SHP77 (cell line): ENCODE data around the gene NCBP2.

ENCODE experiments used
- DNase-seq, 2 experiments: peaks; one replicate each; lab custom pipeline; 2025; lab: John Stamatoyannopoulos, UW

NCBP2 gene

DNA sequence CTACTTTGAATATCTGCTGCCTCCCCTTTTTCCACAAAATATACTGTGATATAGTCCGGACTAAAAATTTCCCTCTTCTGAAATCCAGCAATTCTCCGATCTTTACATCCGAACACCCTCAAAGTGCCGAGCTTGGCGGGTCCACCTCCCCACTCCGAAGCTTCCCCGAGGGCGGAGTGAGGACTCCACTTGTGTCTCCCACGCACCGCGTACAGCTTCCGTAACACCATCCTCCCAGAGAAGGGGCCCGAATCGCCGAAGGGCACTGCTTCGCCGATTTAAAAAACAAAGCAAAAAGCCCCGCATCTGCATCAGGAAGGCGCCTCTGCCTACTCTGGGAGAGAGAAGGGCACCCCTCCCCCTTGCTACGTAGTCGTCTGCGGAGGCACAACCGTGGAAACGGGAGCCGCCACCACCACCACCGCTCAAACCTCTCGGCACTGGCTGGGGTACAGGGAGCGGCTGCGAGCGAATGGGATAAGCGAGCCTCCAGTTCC lies 551 bp downstream of the NCBP2 start:
- no peak for DNase-seq

DNA sequence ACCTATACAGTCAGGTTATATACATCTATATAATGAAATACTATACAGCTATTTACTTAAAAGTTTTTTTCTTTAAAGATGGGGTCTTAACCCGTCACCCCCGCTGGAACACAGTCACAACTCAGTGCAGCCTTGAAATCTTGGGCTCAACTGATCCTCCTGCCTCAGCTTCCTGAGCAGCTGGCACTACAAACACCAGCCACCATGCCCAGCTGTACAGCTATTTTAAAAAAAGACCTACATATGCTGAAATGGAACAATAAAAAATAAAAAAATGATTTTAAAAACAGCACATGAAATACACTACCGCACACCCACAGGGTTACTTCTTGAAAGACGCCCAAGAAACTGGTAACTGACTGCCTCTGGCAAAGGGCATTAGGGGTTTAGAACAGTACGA lies 3.8 kb downstream of the NCBP2 start:
- no peak for DNase-seq

DNA sequence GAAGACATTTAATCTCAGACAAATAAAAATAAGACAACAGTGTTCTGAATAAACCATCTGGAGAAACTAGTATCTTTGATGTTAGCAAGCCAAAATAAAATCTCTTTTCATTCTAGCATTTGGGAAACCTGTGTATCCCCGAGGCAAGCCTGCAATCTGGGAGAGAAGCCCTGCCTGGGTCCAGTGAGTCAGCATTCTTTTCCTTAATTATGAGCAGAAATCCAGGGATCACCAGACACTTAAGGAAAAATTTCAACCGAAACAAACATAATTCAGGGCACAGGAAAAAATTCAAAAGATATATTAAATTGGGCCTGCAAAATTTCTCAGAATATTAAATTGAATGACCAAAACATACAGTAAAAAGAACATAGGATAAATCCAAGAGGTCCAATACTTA lies 4.2 kb downstream of the NCBP2 start:
- no peak for DNase-seq

DNA sequence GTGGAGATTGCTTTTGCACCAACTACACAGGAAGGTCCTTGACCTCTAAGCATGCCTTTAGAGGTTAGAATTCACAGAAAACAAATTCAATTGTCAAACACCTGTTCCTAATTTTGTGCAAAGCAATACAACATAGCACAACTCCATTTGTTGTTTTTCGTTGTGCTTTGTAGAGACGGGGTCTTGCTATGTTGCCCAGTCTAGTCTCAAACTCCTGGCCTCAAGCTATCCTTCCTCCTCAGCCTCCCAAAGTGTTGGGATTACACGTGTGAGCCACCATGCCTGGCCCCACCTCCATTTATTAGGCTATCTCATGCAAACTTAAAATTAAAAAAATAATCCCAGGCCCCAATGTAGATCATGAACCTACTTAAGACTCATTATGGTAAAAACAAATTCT lies 6.0 kb downstream of the NCBP2 start:
- DNase-seq: no peak

DNA sequence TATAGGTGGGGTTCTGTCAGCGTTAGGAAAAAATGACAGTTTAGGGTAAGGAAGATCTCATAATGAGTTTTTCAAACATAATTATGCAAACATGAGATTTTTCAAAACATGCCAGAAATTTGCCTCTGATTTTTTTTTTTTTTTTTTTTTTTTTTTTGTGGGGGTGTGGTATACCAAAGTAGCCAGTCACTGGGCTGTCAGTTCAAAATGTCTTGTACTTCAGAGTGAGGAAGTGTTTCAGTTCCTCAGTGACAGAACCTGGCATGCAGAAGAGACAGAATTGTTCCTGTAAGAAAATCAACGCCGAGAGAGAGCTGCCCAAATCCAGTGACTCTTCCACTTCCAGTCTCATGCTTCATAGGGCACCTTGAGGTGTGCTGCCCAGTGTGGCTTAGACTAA lies 9.7 kb downstream of the NCBP2 start:
- no peak for DNase-seq

DNA sequence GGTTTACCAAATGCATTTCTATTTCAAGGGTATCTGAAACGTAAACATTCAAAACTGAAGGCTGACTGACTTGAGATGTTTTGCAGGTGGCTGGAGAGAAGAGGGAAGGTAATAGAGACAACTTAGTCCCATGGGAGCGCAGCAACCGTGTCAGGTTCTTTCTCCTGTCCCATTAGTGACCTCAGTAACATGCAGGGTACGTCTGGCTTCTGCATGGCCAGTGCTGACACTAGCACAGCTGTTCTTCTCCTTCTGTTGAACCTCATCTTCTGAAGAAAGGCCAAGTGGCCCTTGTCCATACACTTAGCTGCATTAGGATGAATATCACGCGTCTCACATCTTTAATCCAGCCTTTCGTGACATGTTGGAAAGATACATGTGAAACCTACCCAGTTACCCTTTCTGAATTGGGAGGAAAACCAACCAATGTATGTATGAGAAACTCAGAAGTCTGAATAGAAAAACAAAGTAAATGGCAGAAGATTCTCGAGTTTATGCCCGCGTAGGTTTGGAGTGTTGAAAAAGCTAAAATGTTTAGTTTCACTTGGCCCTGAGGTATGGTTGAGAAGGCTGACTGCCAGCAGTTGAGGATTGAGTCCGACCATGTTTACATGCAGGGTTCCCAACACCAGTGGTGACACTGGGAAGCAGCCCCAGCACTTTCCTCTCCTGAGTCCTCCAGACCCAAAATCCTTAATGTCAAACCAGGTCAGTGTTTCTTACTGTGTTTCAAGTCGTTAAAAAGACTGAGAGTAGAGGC lies 10.3 kb downstream of the NCBP2 start:
- no peak for DNase-seq

DNA sequence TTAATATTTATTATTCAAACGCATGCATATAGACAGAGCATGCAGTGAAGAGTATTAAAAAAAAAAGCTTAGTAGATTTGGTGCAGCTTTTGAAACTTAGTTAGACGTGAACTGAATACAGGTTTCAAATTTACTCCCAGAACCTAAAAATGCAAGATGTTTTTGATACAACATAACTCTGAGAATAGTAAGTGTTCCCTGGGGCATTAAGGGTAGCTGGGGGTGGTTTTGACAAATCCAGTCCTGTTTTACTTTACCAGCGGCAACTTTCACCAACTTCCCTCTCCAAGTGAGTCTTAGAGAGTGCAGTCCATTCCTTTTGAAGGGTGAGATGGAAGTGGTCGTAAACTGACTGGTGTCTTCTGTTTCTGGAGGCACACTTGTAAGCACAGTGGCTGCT lies 11.2 kb downstream of the NCBP2 start:
- no peak for DNase-seq

DNA sequence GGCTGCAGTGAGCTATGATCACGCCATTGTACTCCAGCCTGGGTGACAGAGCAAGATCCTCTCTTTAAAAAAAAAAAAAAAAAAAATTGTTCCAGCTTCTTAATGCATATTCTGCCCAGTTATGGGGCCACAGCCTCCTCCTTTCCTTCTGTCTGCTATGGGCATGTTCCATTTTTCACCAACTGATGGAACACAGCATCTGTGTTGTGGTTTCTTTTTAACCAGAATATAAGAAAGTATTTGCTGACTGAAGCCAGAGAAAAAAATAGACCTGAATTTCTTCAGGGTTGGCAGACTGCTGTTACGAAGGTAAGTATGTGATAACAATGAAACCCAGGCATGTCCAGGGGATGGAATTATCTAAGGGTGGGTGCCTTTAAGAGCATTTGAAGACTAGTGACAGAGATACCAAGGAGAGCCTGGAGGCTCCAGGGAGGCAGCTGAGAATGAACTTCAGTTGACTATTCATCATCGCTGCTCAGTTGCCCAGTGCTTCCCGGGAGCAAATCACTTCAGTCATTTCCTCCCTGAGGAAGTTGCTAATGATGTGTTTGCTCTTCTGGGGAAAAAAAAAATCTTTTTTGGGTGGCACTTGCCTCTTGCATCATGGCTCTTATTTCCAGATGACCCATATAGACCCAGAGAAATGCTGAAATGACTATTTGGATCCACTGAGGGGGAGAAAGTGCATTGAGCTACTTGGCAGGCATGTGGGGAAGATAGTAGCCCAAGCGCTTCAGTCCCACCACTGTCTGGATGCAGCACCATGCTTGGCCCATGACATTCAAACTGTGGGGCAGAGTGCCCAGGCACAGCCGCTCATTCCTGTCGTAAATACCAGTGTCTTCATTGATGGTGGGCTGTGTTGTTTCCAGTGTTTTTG lies 14.5 kb downstream of the NCBP2 start:
- no peak for DNase-seq

DNA sequence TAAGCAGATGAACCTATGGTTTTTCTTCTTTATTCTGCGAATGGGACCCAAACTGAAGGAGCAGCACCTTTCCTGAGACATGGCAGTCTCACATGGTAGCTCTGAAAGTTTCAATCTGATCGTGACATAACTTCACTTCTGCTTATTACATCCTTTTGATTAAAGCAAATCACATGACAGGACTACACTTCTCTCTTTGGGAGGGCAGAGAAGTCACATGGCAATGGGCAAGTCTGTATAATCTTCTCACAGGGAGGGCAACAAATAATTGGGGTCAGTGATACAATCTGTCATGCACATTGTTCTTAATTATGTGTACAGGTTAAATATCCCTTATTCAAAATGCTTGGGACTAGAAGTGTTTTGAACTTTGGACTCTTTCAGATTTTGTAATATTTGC lies 21.6 kb downstream of the NCBP2 start:
- no peak for DNase-seq

DNA sequence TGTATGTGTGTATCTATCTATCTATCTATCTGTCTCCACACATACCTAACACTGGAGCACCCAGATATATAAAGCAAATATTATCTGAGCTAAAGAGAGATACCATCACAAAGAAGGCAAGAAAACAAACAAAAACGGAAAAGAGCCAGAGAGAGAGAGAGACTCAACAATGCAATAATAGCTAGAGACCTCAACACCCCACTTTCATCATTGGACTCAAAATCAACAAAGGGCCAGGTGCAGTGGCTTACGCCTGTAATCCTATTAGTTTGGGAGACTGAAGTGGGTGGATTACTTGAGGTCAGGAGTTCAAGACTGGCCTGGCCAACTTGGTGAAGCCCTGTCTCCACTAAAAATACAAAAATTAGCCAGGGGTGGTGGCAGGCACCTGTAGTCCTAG lies 23.4 kb downstream of the NCBP2 start:
- DNase-seq: no peak

DNA sequence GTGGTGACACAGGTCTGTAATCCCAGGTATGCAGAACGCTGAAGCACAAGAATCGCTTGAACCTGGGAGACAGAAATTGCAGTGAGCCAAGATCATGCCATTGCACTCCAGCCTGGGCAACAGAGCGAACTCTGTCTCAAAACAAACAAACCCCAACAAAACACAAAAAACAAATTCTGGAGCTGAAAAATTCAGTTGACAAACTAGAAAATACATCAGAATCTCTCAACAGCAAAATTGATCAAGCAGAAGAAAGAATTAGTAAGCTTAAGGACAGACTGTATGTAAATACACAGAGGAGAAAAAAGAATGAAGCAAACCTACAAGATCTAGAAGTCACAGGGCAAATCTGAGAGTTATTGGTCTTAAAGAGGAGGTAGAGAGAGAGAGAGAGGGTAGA lies 25.3 kb downstream of the NCBP2 start:
- no peak for DNase-seq

DNA sequence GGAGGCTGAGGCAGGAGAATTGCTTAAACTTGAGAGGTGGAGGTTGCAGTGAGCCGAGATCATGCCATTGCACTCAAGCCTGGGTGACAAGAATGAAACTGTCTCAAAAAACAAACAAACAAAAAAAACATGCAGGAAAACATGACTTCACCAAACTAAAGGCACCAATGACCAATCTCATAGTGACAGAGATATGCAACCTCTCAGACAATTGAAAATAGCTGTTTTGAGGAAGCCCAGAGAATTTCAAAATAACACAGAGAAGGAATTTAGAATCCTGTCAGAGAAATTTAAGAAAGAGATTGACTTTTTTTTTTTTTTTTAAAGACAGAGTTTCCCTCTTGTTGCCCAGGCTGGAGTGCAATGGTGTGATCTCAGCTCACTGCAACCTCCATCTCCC lies 26.1 kb downstream of the NCBP2 start:
- no peak for DNase-seq

DNA sequence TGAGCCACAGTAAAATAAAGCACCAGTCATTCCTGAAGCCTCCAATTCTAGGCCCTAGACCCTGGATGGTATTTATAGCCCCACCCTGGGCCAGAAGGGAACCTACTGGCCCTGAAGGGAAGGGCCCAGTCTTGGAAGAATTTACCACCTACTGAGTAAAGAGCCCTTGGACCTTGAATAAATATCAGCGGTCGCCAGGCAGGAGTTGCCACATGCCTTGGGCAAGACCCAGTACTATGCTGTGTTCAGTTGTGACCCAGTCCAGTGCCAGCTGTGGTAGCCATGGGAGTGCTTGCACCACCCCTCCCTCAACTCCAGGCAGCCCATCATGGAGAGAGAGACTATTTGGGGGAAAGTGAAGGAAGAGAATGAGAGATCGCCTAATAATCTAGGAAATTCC lies 27.0 kb downstream of the NCBP2 start:
- DNase-seq: no peak

DNA sequence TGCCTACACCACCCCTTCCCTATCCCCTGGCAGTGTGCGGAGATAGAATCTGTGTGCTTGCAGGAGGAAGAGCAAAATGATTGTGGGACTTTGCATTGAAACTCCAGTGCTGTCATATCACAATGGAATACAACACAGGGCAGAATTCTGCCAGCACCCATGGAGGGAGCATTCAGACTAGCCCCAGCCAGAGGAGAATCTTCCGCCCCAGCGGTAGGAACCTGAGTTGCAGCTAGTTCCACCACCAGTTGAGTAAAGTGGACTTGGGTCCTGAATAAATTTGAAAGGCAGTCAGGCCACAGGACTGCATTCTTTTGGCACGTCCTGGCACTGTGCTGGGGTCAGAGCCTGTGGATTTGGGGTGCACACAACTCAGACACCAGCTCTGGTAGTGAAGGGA lies 27.5 kb downstream of the NCBP2 start:
- DNase-seq: no peak

DNA sequence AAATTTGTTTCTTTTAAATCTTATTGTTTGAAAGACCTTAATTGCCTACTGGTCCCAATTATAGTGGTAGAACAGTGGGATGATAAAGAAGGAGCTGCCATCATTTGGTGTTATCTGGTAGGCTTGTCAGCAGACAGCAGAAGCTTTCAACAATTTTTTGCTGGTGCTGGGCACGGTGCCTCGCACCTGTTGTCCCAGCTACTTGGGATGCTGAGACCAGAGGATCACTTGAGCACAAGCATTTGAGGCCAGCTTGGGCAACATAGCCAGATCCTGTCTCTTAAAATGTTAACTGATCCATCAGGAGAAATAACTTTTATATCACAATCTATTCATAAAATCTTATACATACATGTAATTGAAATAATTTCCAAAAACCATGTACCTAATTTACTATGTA lies 38.6 kb downstream of the NCBP2 start:
- no peak for DNase-seq

DNA sequence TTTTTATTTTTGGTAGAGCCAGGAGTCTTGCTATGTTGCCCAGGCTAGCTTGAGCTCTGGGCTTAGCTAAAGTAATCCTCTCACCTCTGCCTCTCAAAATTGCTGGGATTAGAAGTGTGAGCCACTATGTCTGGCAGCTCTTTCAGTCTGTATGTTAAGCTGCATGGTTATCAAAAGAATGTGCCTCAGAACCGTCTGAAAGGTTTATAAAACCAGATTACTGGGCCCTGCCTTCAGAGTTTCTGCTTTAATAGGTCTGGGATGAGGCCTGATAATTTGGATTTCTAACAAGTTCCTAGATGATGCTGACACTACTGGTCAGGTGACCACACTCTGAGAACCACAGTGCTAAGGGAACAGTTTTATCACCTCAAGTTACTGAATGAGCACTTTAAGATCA lies 40.0 kb downstream of the NCBP2 start:
- DNase-seq: no peak

DNA sequence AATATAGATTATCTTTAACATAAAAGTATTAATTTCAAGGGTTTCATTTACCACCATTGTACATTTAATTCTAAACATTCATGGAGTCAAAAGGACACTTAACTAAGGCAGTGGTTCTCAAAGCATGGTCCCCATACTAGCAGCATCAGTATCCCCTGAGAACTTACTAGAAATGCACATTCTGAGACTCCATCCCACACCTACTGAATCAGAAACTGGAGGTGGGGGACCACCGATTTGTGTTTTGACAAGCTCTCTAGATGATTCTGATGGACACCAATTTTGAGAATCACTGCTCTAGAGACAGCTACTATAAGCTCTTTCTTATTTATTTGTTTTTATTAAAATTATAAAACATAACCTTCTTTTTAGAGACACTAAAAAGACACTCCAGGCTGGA lies 40.6 kb downstream of the NCBP2 start:
- no peak for DNase-seq

DNA sequence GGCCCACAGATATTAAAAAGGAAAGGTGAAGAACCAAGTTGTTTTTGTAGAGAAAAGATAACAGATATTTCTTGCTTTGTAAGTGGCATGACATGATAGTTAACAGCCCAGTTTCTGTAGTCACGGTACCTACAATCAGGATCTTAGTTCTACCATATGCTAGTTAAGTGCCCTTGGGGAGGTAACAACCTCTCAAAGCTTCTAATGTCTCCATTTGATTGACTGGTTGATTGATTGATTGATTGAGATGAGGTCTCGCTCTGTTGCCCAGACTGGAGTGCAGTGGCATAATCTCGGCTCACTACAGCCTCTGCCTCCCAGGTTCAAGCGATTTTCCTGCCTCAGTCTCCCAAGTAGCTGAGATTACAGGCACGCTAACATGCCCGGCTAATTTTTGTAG lies 46.1 kb downstream of the NCBP2 start:
- DNase-seq: no peak

DNA sequence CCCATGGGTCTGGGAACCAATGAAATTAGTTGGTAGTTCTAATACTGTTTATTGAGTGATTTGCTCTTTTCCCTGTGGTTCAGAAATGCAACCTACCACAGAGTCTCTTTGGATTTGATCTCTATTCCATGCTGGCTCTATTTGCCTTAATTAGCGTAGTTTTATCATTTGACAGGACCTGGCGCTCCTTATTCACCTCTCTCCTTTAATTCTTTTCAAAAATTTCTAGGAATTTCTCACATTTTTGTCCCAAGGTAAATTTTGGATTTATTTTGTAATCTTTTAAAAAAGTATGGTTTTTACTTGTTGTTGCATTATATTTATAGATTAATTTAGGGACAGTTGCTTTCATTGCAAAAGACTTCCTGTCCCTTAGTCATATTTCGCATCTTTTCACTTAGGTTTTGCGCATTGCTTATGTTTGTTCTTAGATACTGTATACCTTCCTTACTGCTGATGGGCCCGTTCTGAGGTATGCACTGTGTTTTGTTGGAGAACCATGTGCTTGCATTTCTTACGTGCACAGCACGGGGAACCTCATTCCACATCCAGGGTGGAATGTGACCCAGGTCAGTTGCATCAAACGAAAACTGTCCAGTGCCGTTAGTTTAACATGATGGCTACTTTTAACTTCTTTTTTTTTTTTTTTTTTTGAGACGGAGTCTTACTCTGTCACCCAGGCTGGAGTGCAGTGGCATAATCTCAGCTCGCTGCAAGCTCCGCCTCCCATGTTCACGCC lies 47.6 kb downstream of the NCBP2 start:
- DNase-seq: no peak

DNA sequence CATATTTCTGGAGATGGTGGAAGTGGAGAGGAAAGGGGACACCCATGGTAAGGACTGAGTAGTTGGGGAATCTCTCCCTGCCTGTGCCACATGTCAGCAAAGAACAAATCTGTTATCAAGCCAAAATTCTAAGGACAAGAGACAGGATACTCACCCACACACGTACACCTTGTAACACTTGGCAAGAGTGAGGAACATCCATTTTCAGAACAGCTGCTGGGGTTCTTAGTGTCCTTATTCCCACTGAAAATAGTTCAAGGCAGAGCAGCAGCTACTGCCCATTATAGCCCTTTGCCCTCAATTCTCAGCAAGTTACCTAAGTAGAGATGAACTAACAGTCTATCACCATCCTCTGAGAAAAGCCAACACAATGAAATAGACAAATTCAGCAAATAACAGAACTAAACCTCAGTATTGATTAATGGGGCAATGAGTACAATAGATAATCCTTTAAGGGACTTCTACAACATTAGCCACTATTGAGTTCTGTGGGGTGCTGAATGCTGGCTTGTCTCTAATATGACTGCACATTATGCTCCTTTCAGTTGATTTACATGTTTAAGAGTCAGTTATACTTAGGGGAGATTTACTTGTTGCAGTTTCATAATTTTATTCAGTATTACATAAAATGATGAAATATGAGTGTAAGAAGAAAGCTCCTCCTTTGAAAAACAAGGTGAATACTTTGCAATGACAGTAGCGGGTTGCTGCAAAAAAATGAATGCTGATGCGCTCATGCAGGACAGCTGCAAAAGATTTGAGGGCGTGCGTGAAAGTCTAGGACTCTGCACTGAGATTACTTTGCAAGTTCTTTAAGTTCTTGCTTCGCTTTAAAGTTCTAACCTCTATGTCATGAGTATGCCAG lies 52.3 kb downstream of the NCBP2 start:
- no peak for DNase-seq

DNA sequence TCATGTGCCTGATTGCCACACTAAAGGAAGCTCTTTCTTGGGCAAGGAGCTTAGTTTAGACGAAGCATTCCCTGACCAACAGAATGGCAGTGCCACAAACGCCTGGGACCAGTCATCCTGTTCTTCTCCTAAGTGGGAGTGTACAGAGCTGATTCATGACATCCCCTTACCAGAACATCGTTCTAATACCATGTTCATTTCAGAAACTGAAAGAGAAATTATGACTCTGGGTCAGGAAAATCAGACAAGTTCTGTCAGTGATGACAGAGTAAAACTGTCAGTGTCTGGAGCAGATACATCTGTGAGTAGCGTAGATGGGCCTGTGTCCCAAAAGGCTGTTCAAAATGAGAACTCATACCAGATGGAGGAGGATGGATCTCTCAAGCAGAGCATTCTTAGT lies 56.2 kb downstream of the NCBP2 start:
- no peak for DNase-seq
